Activated CD8-positive, alpha-beta T cell treated with anti-CD3 and anti-CD28 coated beads for 36 hours (primary cell): ENCODE results near the gene KIN. TPM values are rescaled to one million over a fixed set of nuclear protein-coding genes. Genes with fewer than 3 reads are reported as not detected.
"Not testable (repeated sequence)": the region's sequence is repeated elsewhere in the genome, so short reads cannot be mapped to it uniquely, and the experiment has no call there.

Experiments
- ATAC-seq: fragments of 200-7000 bp; cut with Tn5 transposase; one replicate; pipeline ENCODE4 v1.10.0; 2021; ENCODE audit warnings: mild to moderate bottlenecking, moderate library complexity
- CTCF ChIA-PET: fragments of 350-600 bp; sonication (Branson Sonifier 250); formaldehyde crosslinking; loops from one replicate; lab custom pipeline; 2021; ENCODE audit warnings: antibody characterized with exemption; lab: Charles Lee
- POLR2A ChIA-PET: fragments of 350-600 bp; sonication (Branson Sonifier 250); formaldehyde crosslinking; loops from one replicate; lab custom pipeline; 2021; ENCODE audit warnings: antibody characterized with exemption; lab: Charles Lee
- DNase-seq: peaks from one replicate; pipeline ENCODE4 v3.0.0-alpha.2; 2020
- H3K27ac Mint-ChIP-seq: one replicate; pipeline ENCODE4 v1.8.0; 2021; ENCODE audit warnings: mild to moderate bottlenecking, mixed read lengths
- H3K27me3 Mint-ChIP-seq: one replicate; pipeline ENCODE4 v1.8.0; 2021; ENCODE audit warnings: mixed read lengths
- H3K36me3 Mint-ChIP-seq: one replicate; pipeline ENCODE4 v1.8.0; 2021; ENCODE audit warnings: low read depth, mixed read lengths
- H3K4me1 Mint-ChIP-seq: one replicate; pipeline ENCODE4 v1.8.0; 2021; ENCODE audit warnings: low read depth, mixed read lengths
- H3K4me3 Mint-ChIP-seq: one replicate; pipeline ENCODE4 v1.8.0; 2021; ENCODE audit warnings: mild to moderate bottlenecking, moderate library complexity, mixed read lengths
- H3K9me3 Mint-ChIP-seq: one replicate; pipeline ENCODE4 v1.8.0; 2021; ENCODE audit warnings: mixed read lengths
- intact Hi-C: fragments of 100-400 bp; cut with micrococcal nuclease; formaldehyde crosslinking; loops from one replicate; pipeline ENCODE4 v1.10.0; 2022
- total RNA-seq, 2 experiments: library from RNA; stranded (reverse); gene quantifications; one replicate each; pipeline ENCODE4 v1.2.3, GENCODE V29; 2021
- TF ChIP-seq, protein P1 (sequence below): fragments of 200-600 bp; IDR thresholded peaks from one replicate; pipeline ENCODE4 v1.8.0; 2022; ENCODE audit warnings: antibody characterized with exemption, mild to moderate bottlenecking

The KIN gene
- total RNA-seq, 2 experiments from 2014 or later = 10.7 to 12.6 TPM

DNA sequence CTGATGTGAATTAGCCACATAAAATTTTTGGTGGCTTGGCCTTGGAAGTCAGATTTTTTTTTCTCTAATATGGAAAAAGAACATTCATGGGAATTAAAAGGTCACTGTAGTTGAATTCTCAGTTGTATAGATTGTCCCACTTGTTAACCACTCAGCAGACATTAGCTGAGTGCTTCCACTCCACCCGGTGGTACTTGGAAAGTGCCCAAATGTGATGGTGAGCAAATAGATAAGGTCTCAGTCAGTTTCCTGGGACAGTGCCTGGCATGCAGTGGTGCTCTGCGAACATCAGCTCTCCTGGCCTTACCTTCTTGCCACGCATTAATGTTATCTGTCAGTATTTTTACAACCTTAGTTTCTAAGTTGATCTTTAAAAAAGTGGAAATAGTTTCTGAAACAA, 1.6 kb upstream of the KIN start:
- DNase-seq (no peak), ATAC-seq (no peak)
- no peaks in the 10 kb centered on the region for H3K9me3 Mint-ChIP-seq
- intact Hi-C loops = no loop called here
- peak overlapping the region; percentile 57 for H3K27ac Mint-ChIP-seq
- peaks cover 32% of the 10 kb centered on the region for H3K36me3 Mint-ChIP-seq
- TF ChIP-seq, protein P1, sequence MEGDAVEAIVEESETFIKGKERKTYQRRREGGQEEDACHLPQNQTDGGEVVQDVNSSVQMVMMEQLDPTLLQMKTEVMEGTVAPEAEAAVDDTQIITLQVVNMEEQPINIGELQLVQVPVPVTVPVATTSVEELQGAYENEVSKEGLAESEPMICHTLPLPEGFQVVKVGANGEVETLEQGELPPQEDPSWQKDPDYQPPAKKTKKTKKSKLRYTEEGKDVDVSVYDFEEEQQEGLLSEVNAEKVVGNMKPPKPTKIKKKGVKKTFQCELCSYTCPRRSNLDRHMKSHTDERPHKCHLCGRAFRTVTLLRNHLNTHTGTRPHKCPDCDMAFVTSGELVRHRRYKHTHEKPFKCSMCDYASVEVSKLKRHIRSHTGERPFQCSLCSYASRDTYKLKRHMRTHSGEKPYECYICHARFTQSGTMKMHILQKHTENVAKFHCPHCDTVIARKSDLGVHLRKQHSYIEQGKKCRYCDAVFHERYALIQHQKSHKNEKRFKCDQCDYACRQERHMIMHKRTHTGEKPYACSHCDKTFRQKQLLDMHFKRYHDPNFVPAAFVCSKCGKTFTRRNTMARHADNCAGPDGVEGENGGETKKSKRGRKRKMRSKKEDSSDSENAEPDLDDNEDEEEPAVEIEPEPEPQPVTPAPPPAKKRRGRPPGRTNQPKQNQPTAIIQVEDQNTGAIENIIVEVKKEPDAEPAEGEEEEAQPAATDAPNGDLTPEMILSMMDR = no peak
- ChIA-PET POLR2A (interaction anchor here (2.7 to 3.0 kb wide), 2 partner anchors 9 to 29 kb away, joined by 14 to 20 read pairs; partner anchors contain the start of gene TAF3), CTCF (no interaction called here)
- no peaks in the 10 kb centered on the region for H3K27me3 Mint-ChIP-seq
- no peak overlapping the region for H3K4me3 Mint-ChIP-seq
- peaks cover 55% of the 10 kb centered on the region for H3K4me1 Mint-ChIP-seq

DNA sequence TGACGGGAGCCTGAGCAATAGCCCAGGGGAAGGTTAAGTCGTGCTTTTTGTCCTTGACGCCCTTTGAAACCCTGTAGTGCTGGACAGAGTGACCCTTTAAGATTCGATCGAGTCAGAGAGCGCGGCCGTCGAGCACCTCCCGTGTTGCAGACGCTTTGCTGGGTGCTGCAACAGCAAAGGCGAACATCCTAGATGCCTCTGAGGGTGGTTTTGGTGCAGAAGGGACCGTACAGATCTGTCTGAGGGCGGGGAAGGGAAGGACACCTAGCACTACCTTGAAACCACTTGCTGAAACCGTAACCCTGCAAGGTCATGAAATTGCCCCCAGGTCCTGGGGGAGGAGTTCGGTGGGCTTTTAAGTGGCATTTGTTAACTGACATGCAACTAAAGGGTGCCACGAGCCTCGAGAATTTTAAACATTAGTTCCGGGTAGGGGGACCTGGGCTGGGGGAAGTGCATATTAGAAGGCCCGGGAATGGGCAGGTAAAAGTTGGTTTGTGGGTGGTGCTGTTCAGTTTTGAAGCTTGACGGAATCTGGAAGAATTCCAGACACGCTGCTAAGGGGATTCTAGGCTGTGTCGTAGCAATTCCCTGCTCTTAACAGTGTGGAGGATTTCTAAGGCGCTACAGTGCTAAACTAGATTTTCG, 970 bp upstream of the KIN start:
- no peaks in the 10 kb centered on the region for H3K27me3 Mint-ChIP-seq
- TF ChIP-seq, protein P1 = no peak
- intact Hi-C loops = no loop called here

DNA sequence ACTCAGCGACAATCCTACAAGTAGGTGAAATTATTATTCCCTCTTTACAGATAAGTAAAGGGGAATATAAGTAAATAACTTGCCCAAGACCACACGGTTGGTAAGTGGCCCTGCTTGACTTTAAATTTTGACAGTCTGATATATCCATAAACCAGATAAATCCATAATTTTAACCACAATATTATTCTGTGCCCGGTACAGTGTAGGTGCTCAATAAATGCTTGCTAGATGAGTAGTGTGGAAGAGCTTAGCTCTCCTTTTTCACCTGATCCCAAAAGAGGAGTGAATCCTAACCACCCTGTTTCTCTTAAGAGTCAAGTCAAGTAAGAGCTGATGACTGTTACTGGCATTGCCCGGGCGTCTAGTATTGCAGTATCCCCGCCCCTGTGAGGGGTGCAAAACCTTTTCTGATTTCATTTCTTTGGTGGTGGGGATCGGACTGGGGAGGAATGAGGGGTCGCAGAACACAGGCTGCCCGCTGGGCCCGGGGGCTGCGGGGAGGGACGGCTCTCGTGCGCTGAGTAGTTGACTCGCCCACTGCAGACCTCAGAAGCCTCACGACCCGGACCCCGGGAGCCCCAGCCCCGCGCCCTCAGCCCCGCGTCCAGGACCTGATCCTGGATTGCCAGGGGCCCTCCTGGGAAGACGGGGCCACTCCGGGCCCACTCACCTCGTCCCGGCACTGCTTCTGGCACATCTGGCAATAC, 490 bp downstream of the KIN start:
- Mint-ChIP-seq H3K4me1 (peaks cover 48% of the 10 kb centered on the region), H3K9me3 (no peaks in the 10 kb centered on the region), H3K4me3 (no peak overlapping the region), H3K27ac (no peak overlapping the region), H3K36me3 (peaks cover 27% of the 10 kb centered on the region), H3K27me3 (no peaks in the 10 kb centered on the region)
- POLR2A ChIA-PET = interaction anchor here (0.6 to 3.0 kb wide), 10 partner anchors 11 to 1310 kb away, joined by 3 to 20 read pairs (median 3); partner anchors contain the start of gene TAF3
- TF ChIP-seq, protein P1 = no peak
- ATAC-seq = peak; percentile 2
- DNase-seq = peak; percentile 40
- intact Hi-C loops = no loop called here
- CTCF ChIA-PET = interaction anchor here (1.0 to 1.5 kb wide), 5 partner anchors 13 to 262 kb away, joined by 3 to 7 read pairs (median 3); no protein-coding TSS in a partner anchor

More for the DNA sequence above, 970 bp upstream of the KIN start:
- no peak overlapping the region for H3K27ac Mint-ChIP-seq
- H3K9me3 Mint-ChIP-seq = no peaks in the 10 kb centered on the region
- H3K36me3 Mint-ChIP-seq = peaks cover 30% of the 10 kb centered on the region
- ATAC-seq (peak; percentile 3), DNase-seq (no peak)
- POLR2A ChIA-PET = interaction anchor here (1.0 to 3.0 kb wide), 8 partner anchors 10 to 42 kb away, joined by 3 to 20 read pairs (median 4); partner anchors contain the start of gene TAF3
- peaks cover 53% of the 10 kb centered on the region for H3K4me1 Mint-ChIP-seq
- no peak overlapping the region for H3K4me3 Mint-ChIP-seq
- CTCF ChIA-PET = interaction anchor here (1.0 to 1.5 kb wide), 3 partner anchors 27 to 263 kb away, joined by 3 to 7 read pairs (median 3); no protein-coding TSS in a partner anchor

DNA sequence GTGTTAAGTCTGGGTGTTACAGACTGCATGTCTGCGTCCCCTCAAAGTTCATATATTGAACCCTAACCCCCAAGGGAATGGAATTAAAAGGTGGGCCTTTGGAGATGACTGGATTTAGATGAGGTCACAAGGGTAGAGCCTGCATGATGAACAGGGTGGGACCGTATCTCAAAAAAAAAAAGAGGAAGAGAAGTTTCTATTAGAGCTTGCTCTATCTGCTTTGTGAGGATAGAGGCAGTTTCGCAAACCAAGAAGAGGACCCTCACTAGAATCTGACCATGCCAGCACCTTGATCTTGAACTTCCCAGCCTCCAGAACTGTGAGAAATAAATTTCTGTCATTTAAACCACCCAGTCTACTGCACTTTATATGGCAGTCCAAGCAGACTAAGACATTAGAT, 1.4 kb downstream of the KIN start:
- Mint-ChIP-seq H3K27ac (no peak overlapping the region), H3K27me3 (no peaks in the 10 kb centered on the region), H3K36me3 (peaks cover 22% of the 10 kb centered on the region), H3K9me3 (no peaks in the 10 kb centered on the region), H3K4me3 (no peak overlapping the region), H3K4me1 (peaks cover 40% of the 10 kb centered on the region)
- ATAC-seq = no peak
- POLR2A ChIA-PET = interaction anchor here (0.7 kb wide), 1 partner anchor 410 kb away, joined by 3 read pairs; no protein-coding TSS in a partner anchor
- CTCF ChIA-PET = no interaction called here
- DNase-seq = no peak
- TF ChIP-seq, protein P1 = no peak
- intact Hi-C loops = no loop called here

DNA sequence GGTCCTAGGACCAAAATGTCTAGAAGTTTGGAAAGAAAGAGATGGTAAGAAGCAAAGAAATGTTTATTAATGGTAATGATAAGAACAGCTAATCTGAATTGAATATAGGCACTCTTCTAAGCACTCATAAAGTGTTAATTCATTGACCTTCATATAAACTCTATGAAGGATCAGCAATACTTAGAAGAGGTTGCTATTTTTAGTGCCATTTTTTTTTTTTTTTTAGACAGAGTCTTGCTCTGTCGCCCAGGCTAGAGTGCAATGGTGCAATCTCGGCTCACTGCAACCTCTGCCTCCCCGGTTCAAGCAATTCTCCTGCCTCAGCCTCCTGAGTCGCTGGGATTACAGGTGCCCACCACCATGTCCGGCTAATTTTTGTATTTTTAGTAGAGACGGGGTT, 5.6 kb downstream of the KIN start:
- peaks cover 18% of the 10 kb centered on the region for H3K4me1 Mint-ChIP-seq
- H3K9me3 Mint-ChIP-seq, H3K27ac Mint-ChIP-seq, H3K4me3 Mint-ChIP-seq, DNase-seq, intact Hi-C loops, H3K27me3 Mint-ChIP-seq, POLR2A ChIA-PET, CTCF ChIA-PET, ATAC-seq: not testable (repeated sequence)
- H3K36me3 Mint-ChIP-seq = peaks cover 30% of the 10 kb centered on the region
